HepG2 (cell line): ENCODE results near the gene UBAP2. TPM values are rescaled to one million over a fixed set of nuclear protein-coding genes. Genes with fewer than 3 reads are reported as not detected.

Experiments used
- ATAC-seq: fragments of 200-7000 bp; cut with Tn5 transposase; 3 replicates; pipeline ENCODE4 v1.9.1; 2020; ENCODE audit warnings: mild to moderate bottlenecking, moderate library complexity
- BruUV-seq: library from RNA; stranded (reverse); fragments of 400-500 nt; replicated peaks from 2 replicates; lab custom pipeline; 2021; lab: Mats Ljungman, UMichigan
- CTCF ChIA-PET: fragments of 300-600 bp; formaldehyde crosslinking; extraction: SDS; loops from one replicate; lab custom pipeline; 2021; ENCODE audit warnings: low total read pairs, inconsistent platforms, low intra/inter-chr PET ratio; lab: Yijun Ruan, JAX
- POLR2A ChIA-PET: fragments of 350-600 bp; sonication (Branson Sonifier 250); formaldehyde crosslinking; loops from one replicate; lab custom pipeline; 2020; ENCODE audit warnings: antibody characterized with exemption, inconsistent platforms; lab: Yijun Ruan, JAX
- DNase-seq: peaks from one replicate; pipeline ENCODE4 v3.0.0-alpha.2; 2015; ENCODE audit warnings: low spot score
- FAIRE-seq: peaks from 3 replicates; lab custom pipeline; 2011; peaks lifted over from hg19 to GRCh38; lab: Jason Lieb, UNC
- H2AFZ ChIP-seq: one replicate; pipeline ENCODE4 v1.6.1; 2011; ENCODE audit warnings: low read length, inconsistent platforms
- H3K27ac ChIP-seq: fragments of 300-600 bp; 3 replicates; pipeline ENCODE4 v1.8.0; 2011; ENCODE audit warnings: mixed run types, mild to moderate bottlenecking, mixed read lengths, low read length, inconsistent platforms; ENCODE audit not compliant: insufficient read depth; ENCODE audit errors: extremely low read length
- H3K27me3 ChIP-seq, 2 experiments: fragments of 200-600 bp in 1 of 2; 2 replicates in 1 of 2; 3 replicates in 1 of 2; pipeline versions ENCODE4 v1.6.0 to v1.8.0; 2011; ENCODE audit warnings: low read length in 2 of 2, mild to moderate bottlenecking in 2 of 2, moderate library complexity in 2 of 2, inconsistent platforms in 1 of 2; ENCODE audit not compliant: insufficient read depth in 2 of 2, control insufficient read depth in 1 of 2
- H3K36me3 ChIP-seq, 2 experiments: fragments of 200-600 bp in 1 of 2; replicated peaks in 1 of 2; 2 replicates in 1 of 2; 3 replicates in 1 of 2; pipeline versions ENCODE4 v1.5.1 to v1.8.0; 2011; ENCODE audit warnings: low read length in 2 of 2, inconsistent platforms in 1 of 2; ENCODE audit not compliant: insufficient read depth in 2 of 2, control insufficient read depth in 1 of 2
- H3K4me1 ChIP-seq: 2 replicates; pipeline ENCODE4 v1.5.1; 2012; ENCODE audit warnings: low read length, inconsistent platforms; ENCODE audit not compliant: insufficient read depth
- H3K4me2 ChIP-seq: 2 replicates; pipeline ENCODE4 v1.6.0; 2011; ENCODE audit warnings: low read depth, low read length, inconsistent platforms
- H3K4me3 ChIP-seq, 3 experiments: fragments of 200-600 bp in 1 of 3; sonication (generic), shearing (Covaris generic) in 1 of 3; replicated peaks in 1 of 3; 2 replicates each; pipeline ENCODE4 v1.5.1; 2011 to 2016; ENCODE audit warnings: low read length in 3 of 3, inconsistent platforms in 2 of 3, low read depth in 2 of 3, mild to moderate bottlenecking in 2 of 3, control low read depth in 1 of 3, mixed read lengths in 1 of 3; ENCODE audit not compliant: insufficient read depth in 1 of 3
- H3K79me2 ChIP-seq: one replicate; pipeline ENCODE4 v1.6.1; 2011; ENCODE audit warnings: low read length, inconsistent platforms; ENCODE audit not compliant: insufficient read depth
- H3K9ac ChIP-seq: 2 replicates; pipeline ENCODE4 v1.6.0; 2011; ENCODE audit warnings: mild to moderate bottlenecking, low read depth, low read length, inconsistent platforms; ENCODE audit not compliant: insufficient read depth
- H3K9me3 ChIP-seq: 2 replicates; pipeline ENCODE4 v1.5.1; 2012; ENCODE audit warnings: mild to moderate bottlenecking, low read length
- H4K20me1 ChIP-seq: 2 replicates; pipeline ENCODE4 v1.6.0; 2011; ENCODE audit warnings: inconsistent platforms, mild to moderate bottlenecking, low read length, moderate library complexity; ENCODE audit not compliant: insufficient read depth
- FOXP1 ChIP-seq, 2 experiments: fragments of 450-650 bp in 1 of 2; IDR thresholded peaks; 2 replicates each; pipeline ENCODE4 v1.6.1; 2017 to 2018; ENCODE audit warnings: antibody characterized with exemption in 1 of 2
- IRX3 ChIP-seq: sonication (generic); formaldehyde crosslinking; IDR thresholded peaks from 2 replicates; pipeline ENCODE4 v1.8.1; 2023; ENCODE audit warnings: mild to moderate bottlenecking, low read depth, missing genetic modification reagents, borderline replicate concordance
- MYNN ChIP-seq: sonication (generic); formaldehyde crosslinking; IDR thresholded peaks from 2 replicates; pipeline ENCODE4 v1.4.0; 2020; ENCODE audit warnings: mild to moderate bottlenecking, low read depth, missing genetic modification reagents
- NKX3-1 ChIP-seq: sonication (generic); formaldehyde crosslinking; IDR thresholded peaks from 2 replicates; pipeline ENCODE4 v1.5.0; 2020; ENCODE audit warnings: missing genetic modification reagents
- ZNF350 ChIP-seq: sonication (generic); formaldehyde crosslinking; IDR thresholded peaks from 2 replicates; pipeline ENCODE4 v1.4.0; 2020; ENCODE audit warnings: mild to moderate bottlenecking, low read depth, missing genetic modification reagents, borderline replicate concordance
- ZNF75D ChIP-seq: sonication (generic); formaldehyde crosslinking; IDR thresholded peaks from 2 replicates; pipeline ENCODE4 v1.8.1; 2023; ENCODE audit warnings: missing genetic modification reagents, mild to moderate bottlenecking, borderline replicate concordance
- ZNF766 ChIP-seq: sonication (generic); formaldehyde crosslinking; IDR thresholded peaks from 2 replicates; pipeline ENCODE4 v1.5.0; 2020; ENCODE audit warnings: missing genetic modification reagents, borderline replicate concordance
- WGBS: methylation state at CpG from one replicate; pipeline ENCODE4 v1.1.6; 2017; ENCODE audit warnings: low lambda C conversion rate; 5-methylcytosine and 5-hydroxymethylcytosine counted together
- in situ Hi-C: cut with HindIII; loops from 2 replicates; pipeline ENCODE4 v1.10.0; 2017; ENCODE audit warnings: low pct_unique_long_range_greater_than_20kb; ENCODE audit not compliant: extremely low pct_ligation_motif_present
- intact Hi-C: fragments of 100-400 bp; cut with micrococcal nuclease; formaldehyde crosslinking; loops from one replicate; pipeline ENCODE4 v1.10.0; 2022; ENCODE audit not compliant: unreplicated experiment
- polyA plus RNA-seq, 8 experiments: library from polyadenylated mRNA; depleted of rRNA in 3 of 8; stranded (reverse) in 7 of 8; unstranded in 1 of 8; fragments of >200 nt; fragmentation: Illumina TruSeq in 4 of 8; extraction: Trizol in 4 of 8; gene quantifications; 2 replicates each; pipeline versions ENCODE4 v1.2.1 to v1.2.3, GENCODE V29; 2011 to 2016; ENCODE audit warnings: low read depth in 4 of 8, missing spikeins in 1 of 8, mixed read lengths in 1 of 8; ENCODE audit not compliant: insufficient read depth in 1 of 8
- total RNA-seq, 5 experiments: library from RNA; depleted of rRNA; stranded (reverse); fragments of >200 nt; fragmentation: Illumina TruSeq; extraction: Trizol; gene quantifications; 2 replicates each; pipeline ENCODE4 v1.2.3, GENCODE V29; 2016; ENCODE audit warnings: low read depth in 1 of 5
- TF ChIP-seq, protein P1 (sequence below): sonication (generic); formaldehyde crosslinking; IDR thresholded peaks from 2 replicates; pipeline ENCODE4 v1.5.1; 2020; ENCODE audit warnings: missing genetic modification reagents, mild to moderate bottlenecking, borderline replicate concordance
- TF ChIP-seq, protein P2 (sequence below): sonication (generic); formaldehyde crosslinking; IDR thresholded peaks from 2 replicates; pipeline ENCODE4 v1.5.1; 2020; ENCODE audit warnings: mild to moderate bottlenecking, missing genetic modification reagents, borderline replicate concordance
- TF ChIP-seq, protein P3 (sequence below), 2 experiments: sonication (generic) in 1 of 2; formaldehyde crosslinking in 1 of 2; IDR thresholded peaks; 2 replicates each; pipeline versions ENCODE4 v1.5.1 to v1.6.1; 2011 to 2020; ENCODE audit warnings: borderline replicate concordance in 1 of 2, low read depth in 1 of 2, low read length in 1 of 2, mild to moderate bottlenecking in 1 of 2, missing genetic modification reagents in 1 of 2, moderate library complexity in 1 of 2

UBAP2 gene
- total and polyA plus RNA-seq, 2 of the 13 experiments (the other 11 are each of a cell fraction or from before 2014, with no cell fraction given): 19.0 to 22.0 TPM

GRCh38 chr9:34059281-34059680 lies 10.6 kb upstream of the UBAP2 start (continued):
- TF ChIP-seq, protein P1, sequence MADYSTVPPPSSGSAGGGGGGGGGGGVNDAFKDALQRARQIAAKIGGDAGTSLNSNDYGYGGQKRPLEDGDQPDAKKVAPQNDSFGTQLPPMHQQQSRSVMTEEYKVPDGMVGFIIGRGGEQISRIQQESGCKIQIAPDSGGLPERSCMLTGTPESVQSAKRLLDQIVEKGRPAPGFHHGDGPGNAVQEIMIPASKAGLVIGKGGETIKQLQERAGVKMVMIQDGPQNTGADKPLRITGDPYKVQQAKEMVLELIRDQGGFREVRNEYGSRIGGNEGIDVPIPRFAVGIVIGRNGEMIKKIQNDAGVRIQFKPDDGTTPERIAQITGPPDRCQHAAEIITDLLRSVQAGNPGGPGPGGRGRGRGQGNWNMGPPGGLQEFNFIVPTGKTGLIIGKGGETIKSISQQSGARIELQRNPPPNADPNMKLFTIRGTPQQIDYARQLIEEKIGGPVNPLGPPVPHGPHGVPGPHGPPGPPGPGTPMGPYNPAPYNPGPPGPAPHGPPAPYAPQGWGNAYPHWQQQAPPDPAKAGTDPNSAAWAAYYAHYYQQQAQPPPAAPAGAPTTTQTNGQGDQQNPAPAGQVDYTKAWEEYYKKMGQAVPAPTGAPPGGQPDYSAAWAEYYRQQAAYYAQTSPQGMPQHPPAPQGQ (CRISPR knock-in tag): no peak
- TF ChIP-seq MYNN (CRISPR knock-in tag): no peak

GRCh38 chr9:34049630-34050384 lies 1.1 kb upstream of the UBAP2 start:
- Histone ChIP-seq H4K20me1 (peaks cover 5% of the 10 kb centered on the region; the same call in 1 of the 2 replicates), H2AFZ (no peak overlapping the region), H3K4me1 (peaks cover 31% of the 10 kb centered on the region), H3K27me3 (no peaks in the 10 kb centered on the region; a peak in 1 of 5 replicates), H3K9ac (peak overlapping the region; percentile 97), H3K79me2 (peaks cover 38% of the 10 kb centered on the region), H3K9me3 (no peaks in the 10 kb centered on the region), H3K27ac (peak overlapping the region; percentile 90), H3K4me2 (peak overlapping the region; percentile 82), H3K4me3 (peak overlapping the region; percentile 92 to 94 (median 94); a peak in 5 of 6 replicates), H3K36me3 (no peaks in the 10 kb centered on the region)
- ChIA-PET POLR2A (interaction anchor here (1.3 to 3.7 kb wide), 6 partner anchors 18 to 129 kb away, joined by 4 to 63 read pairs (median 5); partner anchors contain the start of gene UBAP1), CTCF (no interaction called here)
- intact Hi-C loops (no loop called here), in situ Hi-C loops (no loop called here)
- FAIRE-seq (no peak), ATAC-seq (no peak), DNase-seq (no peak)
- TSS peak; percentile 94 for BruUV-seq
- WGBS: 70% methylated on average over 18 of the region's 18 CpGs
- TF ChIP-seq ZNF766 (CRISPR knock-in tag) (0 out of 2 replicates have a peak, but pooled peaks have one; percentile 12), ZNF350 (CRISPR knock-in tag) (no peak), FOXP1 (IDR thresholded peaks at IDR 0.05) (no peak), FOXP1 (CRISPR knock-in tag; IDR thresholded peaks at IDR 0.05) (no peak), ZNF75D (CRISPR knock-in tag) (no peak), NKX3-1 (CRISPR knock-in tag) (0 out of 2 replicates have a peak, but pooled peaks have one; percentile 78), IRX3 (CRISPR knock-in tag) (no peak)
- TF ChIP-seq, protein P2, sequence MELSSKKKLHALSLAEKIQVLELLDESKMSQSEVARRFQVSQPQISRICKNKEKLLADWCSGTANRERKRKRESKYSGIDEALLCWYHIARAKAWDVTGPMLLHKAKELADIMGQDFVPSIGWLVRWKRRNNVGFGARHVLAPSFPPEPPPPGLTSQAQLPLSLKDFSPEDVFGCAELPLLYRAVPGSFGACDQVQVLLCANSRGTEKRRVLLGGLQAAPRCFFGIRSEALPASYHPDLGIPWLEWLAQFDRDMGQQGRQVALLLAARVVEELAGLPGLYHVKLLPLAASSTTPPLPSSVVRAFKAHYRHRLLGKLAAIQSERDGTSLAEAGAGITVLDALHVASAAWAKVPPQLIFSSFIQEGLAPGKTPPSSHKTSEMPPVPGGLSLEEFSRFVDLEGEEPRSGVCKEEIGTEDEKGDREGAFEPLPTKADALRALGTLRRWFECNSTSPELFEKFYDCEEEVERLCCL (CRISPR knock-in tag): 0 out of 2 replicates have a peak, but pooled peaks have one; percentile 18
- TF ChIP-seq, protein P3, sequence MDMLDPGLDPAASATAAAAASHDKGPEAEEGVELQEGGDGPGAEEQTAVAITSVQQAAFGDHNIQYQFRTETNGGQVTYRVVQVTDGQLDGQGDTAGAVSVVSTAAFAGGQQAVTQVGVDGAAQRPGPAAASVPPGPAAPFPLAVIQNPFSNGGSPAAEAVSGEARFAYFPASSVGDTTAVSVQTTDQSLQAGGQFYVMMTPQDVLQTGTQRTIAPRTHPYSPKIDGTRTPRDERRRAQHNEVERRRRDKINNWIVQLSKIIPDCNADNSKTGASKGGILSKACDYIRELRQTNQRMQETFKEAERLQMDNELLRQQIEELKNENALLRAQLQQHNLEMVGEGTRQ (IDR thresholded peaks at IDR 0.05; ENCODE audit: low read depth, low read length): no peak
- TF ChIP-seq, protein P3 (CRISPR knock-in tag; IDR thresholded peaks at IDR 0.05; ENCODE audit: borderline replicate concordance): no peak
